ENCODE results near the gene LIN52.
"Not testable (repeated sequence)": the region's sequence is repeated elsewhere in the genome, so short reads cannot be mapped to it uniquely, and the experiment has no call there.

Gene LIN52

DNA sequence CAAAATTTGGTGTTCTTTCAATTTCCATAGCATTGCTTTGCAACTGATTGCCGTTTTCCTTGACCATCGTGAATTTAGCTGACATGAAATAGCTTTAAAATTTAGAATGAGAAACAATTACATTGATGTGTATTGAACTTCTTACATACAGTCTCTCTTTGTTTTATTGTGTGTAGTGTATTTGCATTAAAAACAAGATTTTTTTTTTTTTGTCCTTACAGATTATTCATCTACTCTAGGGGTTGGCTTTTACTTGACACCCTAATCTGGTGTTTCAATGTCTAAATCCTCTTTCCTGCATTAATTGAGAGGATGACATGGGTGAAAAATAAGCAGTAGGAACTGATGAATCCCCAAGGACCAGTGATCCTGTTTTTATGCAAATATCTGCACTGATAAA is 20.6 kb downstream of the LIN52 start:
- in situ Hi-C loops (cut with MboI; ENCODE audit: low sequenced_read_pairs): no loop called here

DNA sequence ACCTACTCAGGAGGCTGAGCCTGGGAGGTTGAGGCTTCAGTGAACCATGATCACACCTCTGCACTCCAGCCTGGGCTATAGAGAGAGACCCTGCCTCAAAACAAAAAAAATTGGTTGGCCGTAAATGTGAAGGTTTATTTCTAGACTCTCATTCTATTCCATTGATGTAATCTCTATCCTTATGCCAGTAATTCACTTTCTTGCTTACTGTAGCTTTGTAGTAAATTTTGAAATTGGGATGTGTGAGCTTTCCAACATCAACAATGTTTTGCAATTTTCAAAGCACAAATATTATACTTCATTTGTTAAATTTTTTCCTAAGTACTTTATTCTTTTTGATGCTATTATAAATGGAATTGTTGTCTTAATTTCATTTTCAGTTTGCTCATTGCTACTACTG is 24.6 kb downstream of the LIN52 start:
- in situ Hi-C loops (cut with MboI; ENCODE audit: low sequenced_read_pairs): no loop called here

DNA sequence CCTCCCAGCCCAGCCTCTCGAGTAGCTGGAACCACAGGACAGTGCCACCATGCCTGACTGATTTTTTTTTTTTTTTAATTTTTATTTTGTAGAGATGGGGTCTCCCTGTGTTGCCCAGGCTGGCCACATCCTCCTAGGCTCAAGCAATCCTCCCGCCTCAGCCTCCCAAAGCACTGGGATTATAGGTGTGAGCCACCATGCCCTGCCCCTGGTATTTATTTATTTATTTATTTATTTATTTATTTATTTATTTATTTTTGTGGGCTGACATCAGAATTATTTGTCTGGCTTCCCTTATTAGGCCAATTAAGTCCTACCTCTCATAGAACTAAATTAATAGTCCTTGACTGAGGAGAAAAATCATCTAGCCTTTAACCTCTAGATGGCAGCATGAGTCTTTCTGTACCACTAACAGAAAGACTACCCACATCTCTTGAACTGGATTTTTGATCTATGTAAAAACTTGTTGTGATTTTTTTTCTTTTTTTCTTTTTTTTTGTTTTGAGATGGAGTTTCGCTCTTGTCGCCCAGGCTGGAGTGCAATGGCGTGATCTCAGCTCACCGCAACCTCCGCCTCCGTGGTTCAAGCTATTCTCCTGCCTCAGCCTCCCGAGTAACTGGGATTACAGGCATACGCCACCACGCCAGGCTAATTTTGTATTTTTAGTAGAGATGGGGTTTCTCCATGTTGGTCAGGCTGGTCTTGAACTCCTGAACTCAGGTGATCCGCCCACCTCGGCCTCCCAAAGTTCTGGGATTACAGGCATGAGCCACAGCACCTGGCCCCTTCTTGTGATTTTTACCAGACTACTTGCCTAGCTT is 26.9 kb downstream of the LIN52 start:
- in situ Hi-C loops (cut with MboI; ENCODE audit: low sequenced_read_pairs): not testable (repeated sequence)

DNA sequence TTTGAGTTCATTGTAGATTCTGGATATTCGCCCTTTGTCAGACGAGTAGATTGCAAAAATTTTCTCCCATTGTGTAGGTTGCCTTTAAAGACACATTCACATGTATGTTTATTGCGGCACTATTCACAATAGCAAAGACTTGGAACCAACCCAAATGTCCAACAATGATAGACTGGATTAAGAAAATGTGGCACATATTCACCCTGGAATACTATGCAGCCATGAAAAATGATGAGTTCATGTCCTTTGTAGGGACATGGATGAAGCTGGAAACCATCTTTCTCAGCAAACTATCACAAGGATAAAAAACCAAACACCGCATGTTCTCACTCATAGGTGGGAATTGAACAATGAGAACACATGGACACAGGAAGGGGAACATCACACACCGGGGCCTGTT is 40.7 kb downstream of the LIN52 start:
- in situ Hi-C loops (cut with MboI; ENCODE audit: low sequenced_read_pairs): not testable (repeated sequence)

DNA sequence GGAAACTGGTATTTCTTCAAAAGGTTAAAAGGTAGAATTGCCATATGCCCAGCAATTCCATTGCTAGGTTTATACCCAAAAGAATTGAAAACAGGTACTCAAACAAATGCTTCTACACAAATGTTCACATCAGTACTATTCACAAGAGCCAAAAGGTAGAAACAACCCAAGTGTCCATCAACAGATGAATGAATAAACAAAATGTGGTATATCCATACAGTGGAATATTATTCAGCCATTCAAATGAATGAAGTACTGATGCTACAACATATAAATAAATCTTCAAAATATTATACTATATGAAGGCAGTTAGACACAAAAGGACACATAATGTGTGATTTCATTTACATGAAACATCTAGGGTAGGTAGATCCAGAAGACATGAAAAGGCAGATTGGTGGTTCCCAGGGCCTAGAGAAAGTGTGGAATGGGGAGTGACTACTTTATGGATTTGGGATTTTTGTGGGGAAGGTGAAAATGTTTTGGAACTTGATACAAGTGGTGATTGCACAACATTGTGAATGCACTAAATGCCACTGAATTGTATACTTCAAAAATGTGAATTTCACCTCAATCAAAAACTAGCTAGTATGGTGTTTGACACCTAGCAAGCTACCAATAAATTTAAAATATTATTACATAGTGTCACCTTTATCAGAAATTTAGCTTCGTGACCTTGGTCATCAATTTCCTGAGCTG is 41.7 kb downstream of the LIN52 start:
- in situ Hi-C loops (cut with MboI; ENCODE audit: low sequenced_read_pairs): no loop called here

DNA sequence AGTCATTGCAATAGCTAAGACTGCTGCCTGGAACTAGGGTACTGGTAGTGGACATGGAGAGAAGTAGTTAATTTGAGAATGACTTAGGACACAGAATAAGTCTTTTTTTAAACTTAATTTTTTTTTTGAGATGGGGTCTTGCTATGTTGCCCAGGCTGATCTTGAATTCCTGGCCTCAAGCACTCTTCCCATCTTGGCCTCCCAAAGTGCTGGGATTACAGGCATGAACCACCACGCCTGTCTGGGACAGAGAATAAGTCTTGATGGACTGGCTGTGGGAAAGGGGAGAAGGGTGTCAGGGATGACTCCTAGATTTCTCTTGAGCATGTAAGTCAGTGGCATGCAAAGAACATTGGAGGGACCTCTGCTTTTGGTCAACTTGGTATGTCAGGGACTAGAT is 42.9 kb downstream of the LIN52 start:
- in situ Hi-C loops (cut with MboI; ENCODE audit: low sequenced_read_pairs): no loop called here

DNA sequence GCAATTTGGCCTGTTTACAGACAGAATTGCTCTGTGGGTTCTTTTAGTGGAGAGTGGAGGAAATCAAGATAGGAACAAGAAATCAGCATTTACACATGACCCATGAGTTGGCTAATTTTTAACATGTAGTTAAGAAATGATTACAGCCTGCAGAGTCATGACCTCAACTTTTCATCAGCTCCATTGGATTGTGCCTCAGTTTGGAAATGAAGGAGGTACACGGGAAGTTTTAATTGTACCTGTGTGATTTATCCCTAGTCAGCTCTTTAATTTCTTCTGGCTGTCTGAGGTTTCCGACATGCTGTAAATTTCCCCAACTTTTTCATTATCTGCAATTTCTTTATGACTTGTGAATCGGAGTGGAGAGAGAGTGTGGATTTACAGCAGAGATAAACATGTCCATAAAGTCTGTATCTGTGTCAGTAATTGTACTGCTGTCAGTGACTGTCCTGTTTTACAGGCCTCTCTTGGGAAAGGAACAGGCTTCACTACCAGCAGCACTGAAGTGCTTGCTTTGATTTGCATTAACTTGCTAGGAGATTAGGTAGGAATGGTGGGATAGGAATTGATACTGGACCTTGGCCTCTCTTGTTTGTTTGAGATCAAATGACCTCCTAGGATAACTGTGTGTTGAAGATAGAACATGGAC is 49.2 kb downstream of the LIN52 start:
- in situ Hi-C loops (cut with MboI; ENCODE audit: low sequenced_read_pairs): no loop called here

DNA sequence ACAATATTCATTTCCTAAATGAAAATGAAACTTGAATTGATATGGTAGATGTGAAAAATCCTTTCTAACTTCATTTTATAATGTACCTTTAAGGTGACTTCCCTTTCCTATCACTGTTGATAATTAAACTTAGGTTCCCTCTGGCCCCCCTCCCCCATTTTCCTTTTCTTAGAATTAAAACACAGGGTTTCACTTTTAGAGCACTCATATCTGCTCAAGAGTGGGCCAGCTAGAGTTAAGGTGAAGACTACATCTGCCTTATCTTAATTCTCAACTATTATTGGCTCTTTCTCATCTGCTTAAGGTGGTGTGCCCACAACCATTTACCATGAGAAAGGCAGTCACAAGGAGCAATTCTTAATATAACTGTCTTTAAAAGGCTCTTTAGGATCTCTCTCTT is 49.7 kb downstream of the LIN52 start:
- in situ Hi-C loops (cut with MboI; ENCODE audit: low sequenced_read_pairs): no loop called here

DNA sequence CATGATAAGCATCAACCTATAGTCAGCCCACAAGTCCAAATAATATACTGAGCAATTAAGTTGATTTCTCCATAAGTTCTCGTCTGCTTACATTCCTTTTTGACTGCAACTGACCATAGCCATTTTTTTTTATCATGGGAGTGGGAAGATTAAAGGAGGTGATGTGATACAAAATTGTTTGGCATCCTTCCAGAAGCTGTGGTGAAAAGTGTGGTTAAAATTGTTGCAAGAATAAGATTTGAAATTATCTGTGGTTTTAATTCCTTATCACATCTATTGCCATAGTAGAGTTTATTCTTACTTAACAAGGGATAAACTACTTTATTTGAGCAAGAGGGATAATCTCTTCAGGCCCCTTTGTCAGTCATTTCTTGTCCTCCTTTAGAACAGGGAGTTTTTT is 50.7 kb downstream of the LIN52 start:
- in situ Hi-C loops (cut with MboI; ENCODE audit: low sequenced_read_pairs): no loop called here

DNA sequence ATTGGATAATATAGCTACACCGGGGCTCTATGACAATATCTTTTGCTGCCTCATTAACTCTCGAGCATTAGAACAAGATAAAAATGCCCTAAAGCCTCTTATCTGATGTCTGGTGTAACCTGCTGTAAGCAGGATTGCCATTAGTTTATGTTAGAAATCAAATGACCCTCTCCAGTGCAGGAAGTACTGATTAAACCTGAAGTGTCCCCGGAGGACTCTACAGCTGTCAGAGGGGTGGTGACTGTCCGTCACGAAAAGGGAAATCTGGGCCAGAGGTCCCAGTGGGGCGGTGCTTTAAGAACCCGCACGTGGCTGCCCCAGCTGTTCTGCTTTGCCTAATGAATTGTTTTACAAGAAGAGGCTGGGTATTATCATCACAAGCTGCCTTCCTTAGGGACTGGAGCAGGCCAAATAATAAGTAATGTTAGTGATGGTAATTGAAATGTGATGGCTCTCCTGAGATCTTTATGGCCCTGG is 55.7 kb downstream of the LIN52 start:
- in situ Hi-C loops (cut with MboI; ENCODE audit: low sequenced_read_pairs): no loop called here

DNA sequence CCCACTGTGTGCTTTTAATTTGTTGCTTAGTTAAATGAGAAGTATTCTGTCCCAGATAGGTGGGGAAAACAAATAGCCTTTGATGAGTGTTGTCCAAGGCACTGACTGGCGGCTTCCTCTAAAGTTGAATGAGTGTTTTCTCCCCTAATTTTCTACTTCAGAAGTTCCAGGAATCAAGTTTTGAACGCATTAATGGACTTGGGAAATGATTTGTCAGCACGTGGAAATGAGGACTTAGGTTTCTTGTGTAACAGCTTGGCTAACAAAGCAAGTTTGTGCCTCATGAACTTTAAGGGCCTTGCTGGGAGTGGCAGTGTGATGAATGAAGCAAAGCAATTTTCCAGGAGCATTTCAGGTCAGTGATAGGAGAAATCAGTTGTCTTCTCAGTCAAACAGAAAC is 56.9 kb downstream of the LIN52 start:
- in situ Hi-C loops (cut with MboI; ENCODE audit: low sequenced_read_pairs): no loop called here

DNA sequence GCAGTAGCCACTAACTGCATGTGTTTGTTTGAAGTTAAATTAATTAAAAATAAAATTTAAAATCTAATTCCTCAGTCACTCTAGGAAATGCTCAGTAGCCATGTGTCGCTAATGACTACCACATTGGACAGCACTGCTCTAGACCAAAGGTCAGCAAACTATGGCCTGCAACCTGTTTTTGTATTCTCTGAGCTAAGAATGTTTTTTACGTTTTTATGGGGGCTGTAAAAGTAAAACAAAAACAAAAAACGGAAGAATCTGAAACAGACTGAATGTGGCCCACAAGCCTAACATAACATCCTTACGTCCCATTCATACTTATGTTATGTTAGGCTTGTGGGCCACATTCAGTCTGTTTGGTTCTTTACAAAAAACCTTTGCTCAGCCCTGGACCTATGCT is 57.8 kb downstream of the LIN52 start:
- in situ Hi-C loops (cut with MboI; ENCODE audit: low sequenced_read_pairs): no loop called here

DNA sequence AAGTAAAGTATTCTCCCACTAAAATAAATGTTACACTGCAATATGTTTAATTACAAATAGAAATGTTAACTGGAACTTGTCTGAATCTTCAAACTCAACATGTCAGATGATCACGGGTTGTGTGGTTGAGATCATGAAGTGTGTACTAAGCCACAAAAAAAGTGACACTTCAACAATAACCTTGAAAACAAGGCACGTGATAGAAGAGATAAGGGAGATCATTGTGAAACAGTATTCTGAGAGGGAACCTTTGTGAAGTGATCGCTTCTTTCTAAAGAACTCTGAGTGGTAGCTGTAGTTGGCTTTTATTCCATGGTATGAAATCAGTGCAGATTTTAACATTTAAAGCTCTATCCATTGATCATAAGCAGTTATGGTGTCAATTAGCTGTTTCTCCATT is 60.0 kb downstream of the LIN52 start:
- in situ Hi-C loops (cut with MboI; ENCODE audit: low sequenced_read_pairs): no loop called here

DNA sequence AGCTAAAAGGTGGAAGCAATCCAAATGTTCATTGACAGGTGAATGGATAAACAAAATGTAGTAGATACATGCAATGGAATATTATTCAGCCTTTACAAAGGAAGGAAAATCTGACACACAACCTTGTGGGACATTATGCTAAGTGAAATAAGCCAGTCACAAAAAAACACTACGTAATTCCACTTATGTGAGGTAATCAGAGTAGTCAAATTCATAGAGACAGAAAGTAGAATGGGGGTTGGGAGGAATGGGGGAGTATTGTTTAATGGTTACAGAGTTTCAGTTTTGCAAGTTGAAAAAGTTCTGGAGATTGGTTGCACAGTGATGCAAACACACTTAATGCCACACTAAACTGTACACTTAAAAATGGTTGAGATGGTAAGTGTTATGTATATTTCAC is 62.8 kb downstream of the LIN52 start:
- in situ Hi-C loops (cut with MboI; ENCODE audit: low sequenced_read_pairs): no loop called here

DNA sequence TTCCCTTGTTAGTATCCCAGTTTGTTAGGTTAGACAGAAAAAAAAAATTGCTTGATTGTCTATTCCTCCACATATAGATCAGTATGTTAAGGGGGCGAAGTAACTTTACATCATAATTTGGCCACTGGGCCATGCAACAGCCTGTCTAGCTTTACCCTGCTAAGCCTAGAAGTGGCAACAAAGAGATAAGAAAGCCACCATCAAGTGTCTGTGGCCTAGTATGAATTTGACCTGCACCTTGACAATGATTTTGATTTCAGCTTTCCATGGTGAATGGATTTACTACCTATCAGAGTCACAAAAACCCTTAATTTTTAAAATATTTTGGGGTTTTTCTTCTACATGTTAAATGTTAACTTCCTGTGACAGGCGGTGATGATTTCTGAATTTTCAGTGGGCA is 63.9 kb downstream of the LIN52 start:
- in situ Hi-C loops (cut with MboI; ENCODE audit: low sequenced_read_pairs): no loop called here

DNA sequence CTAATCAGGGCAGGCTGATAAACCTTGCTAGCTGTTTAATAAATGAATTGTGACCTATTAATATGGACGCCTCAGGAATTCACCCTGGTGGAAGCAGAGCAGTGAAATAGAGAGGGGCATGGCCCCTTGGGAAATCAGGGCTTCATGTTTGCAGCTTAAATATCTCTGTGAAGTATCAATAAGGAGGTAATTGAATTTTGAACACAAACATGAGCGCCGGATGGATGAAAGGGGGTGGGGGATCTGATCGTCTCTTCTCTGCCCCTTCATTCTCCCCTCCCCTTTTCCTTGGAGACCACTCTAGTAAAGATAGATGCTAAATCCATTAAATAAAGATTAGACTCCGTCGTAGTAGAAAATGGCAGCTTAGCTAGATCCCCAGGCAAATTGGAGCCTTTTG is 70.5 kb downstream of the LIN52 start:
- in situ Hi-C loops (cut with MboI; ENCODE audit: low sequenced_read_pairs): no loop called here

DNA sequence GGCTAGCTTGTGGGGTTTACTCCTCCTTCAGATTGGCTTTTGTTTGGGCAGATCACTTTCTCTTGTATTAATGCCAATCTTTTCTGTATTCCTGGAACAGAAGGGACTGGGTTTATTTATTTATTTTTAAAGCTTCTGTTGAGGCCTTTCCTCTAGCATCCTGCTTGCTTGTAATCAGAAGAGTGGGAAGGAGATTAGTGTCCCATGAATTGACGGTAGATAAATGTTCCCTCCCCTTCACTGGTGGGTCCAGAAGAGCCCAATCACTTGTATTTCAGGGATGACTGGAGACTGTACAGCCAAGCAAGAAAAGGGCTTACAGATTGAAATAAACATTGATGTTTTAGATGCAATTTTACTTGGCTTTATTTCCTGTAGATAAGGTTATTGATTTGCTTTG is 71.0 kb downstream of the LIN52 start:
- in situ Hi-C loops (cut with MboI; ENCODE audit: low sequenced_read_pairs): no loop called here

DNA sequence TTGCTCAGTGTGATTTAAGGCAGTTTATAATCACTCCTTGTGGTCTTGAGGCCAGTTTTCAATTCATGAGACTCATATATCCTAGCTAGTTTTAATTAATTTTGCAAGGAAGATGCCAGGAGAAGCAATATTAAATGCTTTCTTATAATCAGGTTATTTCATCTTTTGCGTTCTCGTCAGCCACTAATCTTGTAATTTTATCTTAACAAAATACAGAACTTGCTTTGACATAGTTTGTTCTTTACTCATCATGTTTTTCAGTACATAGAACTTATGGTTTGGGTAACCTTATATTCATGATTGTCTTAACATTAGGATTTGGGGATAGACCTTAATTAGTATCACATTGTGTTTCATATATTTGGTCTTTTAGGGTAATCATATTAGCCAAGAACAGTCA is 76.0 kb downstream of the LIN52 start:
- in situ Hi-C loops (cut with MboI; ENCODE audit: low sequenced_read_pairs): no loop called here

DNA sequence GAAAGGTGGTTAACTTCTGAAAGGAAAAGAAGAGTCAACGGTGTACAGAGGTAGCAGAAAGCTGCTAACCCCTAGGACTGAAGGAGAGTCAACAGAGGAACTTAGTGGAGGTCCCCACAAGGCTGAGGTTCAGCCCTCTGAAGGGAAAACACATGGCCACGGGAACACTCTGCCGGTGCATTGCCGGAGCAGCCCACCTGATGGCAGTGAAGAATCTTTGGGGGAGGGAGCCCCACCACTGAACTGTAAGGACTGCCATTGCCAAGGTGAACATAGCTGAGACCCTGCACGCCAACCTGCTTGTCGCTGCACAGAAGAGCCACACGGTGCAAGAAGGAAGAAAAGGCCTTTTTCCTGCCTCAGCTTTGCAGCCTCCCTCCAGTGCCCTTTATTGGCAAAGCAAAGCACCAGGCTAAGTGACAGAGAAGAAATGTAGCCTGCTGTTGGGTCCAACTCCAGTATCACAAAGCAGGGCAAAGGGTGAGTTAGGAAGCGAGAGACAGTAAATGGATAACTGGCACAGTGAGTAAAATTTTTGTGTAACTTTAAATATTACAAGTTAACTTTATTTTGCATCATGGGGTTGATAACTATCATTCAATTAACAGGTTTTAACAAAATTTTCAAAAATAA is 76.9 kb downstream of the LIN52 start:
- in situ Hi-C loops (cut with MboI; ENCODE audit: low sequenced_read_pairs): no loop called here

DNA sequence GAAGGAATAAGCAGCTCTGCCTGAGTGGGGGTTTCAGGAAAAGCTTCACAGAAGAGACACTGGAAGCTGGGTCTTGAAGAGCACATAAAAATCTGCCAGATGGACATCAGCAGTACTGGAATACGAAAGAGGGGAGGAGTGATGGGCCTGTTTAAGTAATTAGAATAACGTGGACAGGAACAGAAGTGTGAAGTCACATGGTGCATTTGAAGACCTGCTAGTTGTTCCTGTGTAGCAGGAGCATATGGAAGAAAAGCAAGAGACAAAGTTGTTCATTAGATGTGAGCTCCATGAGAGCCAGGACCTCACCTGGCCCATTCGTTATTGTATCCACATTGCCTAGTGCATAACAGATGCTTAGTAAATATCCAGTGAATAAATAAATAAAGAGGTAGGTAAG is 85.2 kb downstream of the LIN52 start:
- in situ Hi-C loops (cut with MboI; ENCODE audit: low sequenced_read_pairs): no loop called here

DNA sequence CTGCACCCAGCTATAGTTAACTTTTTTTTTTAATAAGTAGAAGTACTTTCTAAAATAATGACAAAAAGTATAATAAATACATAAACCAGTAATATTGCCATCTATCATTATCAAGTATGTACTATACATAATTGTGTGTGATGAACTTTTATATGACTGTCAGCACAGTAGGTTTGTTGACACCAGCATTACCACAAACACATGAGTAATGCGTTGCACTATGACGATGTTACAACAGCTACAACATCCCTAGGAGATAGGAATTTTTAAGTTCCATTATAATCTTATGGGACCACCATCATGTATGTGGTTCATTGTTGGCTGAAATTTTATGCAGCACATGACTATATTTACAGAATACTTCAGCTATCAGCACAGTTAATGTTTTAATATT is 91.6 kb downstream of the LIN52 start:
- in situ Hi-C loops (cut with MboI; ENCODE audit: low sequenced_read_pairs): no loop called here

DNA sequence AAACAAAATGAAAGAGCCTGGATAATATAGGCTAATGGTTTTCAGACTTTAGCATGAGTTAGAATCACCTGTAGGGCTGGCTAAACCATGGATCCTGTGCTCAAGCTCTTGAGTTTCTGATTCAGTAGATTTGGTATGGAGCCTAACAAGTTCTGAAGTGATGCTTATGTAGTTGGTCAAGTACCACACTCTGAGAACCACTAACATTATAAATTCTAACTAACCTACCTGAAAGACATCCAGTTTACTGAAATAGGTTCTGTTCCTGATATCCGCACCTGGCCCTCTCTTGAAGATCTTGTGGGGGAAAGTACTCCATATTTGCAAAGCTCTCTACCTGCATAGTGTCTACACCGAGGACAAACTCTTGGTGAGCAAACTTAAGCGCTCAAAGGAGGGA is 95.1 kb downstream of the LIN52 start:
- in situ Hi-C loops (cut with MboI; ENCODE audit: low sequenced_read_pairs): no loop called here
